ENCODE measurements around the gene RASSF5. TPM values are rescaled to one million over a fixed set of nuclear protein-coding genes. Genes with fewer than 3 reads are reported as not detected.
"Not testable (repeated sequence)": the region's sequence is repeated elsewhere in the genome, so short reads cannot be mapped to it uniquely, and the experiment has no call there.

The RASSF5 gene
- total and polyA plus RNA-seq, 4 donors, result 4.8 to 10.0 (median 5.5) TPM

DNA sequence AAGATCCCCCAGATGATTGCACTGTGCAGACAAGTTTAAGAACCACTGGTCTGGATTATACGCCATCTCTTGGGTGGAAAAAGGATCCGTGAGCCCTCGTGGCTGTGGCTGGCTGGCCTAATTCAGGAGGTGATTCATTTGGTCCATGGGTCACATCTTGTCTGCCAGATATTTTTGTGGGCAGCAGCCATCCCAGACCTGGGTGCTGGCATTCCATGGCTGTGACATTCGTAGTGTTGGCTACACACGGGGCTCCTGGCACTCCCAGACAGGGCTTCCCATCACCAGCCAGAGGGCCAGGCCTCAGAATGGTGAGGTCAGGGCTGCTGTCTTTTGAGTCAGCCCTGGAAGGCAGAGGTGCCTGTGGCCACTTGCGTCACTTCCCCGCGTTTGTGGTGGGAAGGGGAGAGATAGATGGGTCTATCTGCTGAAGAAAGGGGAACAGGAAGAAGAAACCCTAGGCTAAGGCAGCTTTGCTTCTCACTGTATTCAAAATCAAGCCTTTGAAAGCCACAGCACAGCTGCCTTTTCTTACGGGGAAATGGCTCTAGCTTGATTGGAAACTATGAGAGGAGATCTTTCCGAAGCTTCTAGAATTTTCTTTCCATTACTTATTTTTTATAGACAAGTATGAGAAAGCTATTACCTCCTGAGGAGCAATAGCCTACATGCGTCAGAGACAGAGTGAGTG, 72.6 kb downstream of the RASSF5 start:
- Histone ChIP-seq H3K9ac (ENCODE audit: low read depth in 1 of 2, low read length in 2 of 2) (peak overlapping the region in 1 of 2 donors; percentile 3), H3K4me3 (ENCODE audit: low read depth in 1 of 3, low read length in 3 of 3) (no peak overlapping the region)
- 64% methylated on average over 11 of the region's 11 CpGs for WGBS

DNA sequence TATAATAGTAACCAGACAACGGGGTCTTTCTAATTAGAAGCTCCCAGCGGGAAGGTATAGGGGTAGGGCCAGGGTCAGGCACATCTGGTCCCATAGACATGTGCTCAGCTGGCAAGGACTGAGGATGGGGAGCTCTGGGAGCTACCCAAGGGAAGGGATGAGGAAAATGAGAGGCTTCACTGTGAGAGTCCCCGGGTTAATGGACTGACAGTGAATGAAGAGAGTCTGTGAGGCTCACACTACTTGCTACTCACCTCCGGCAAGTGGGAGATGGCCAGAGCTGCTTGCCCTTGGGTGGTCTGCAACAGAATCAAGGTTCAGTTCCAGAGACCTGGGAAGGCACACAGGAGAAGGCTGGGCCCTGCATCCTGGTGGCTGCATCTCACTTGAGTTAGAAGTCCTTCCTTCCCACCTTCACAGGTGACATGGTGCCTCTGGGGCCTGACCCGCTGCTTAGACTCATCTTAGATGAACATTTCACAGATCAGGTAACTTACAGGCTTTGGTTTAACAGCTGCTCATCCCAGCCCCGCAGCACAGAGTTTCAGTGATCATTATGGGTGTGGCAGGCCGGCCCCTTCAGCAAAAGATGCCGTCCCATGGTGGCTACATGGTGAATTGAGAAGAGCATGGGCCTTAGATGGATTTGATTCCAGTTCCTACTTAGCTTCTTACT, 73.2 kb downstream of the RASSF5 start:
- DNase-seq (ENCODE audit: low spot score), result no peak

More for the DNA sequence above, 72.6 kb downstream of the RASSF5 start:
- no peak for DNase-seq (ENCODE audit: low spot score)
- TF ChIP-seq GABPA (IDR thresholded peaks at IDR 0.05 in 1 of 2, conservative IDR thresholded peaks at IDR 0.05 in 1 of 2) (no peak), RAD21 (IDR thresholded peaks at IDR 0.05) (peak in 1 of 2 donors; percentile 13), JUND (IDR thresholded peaks at IDR 0.05) (peak in 1 of 2 donors; percentile 53), RXRA (IDR thresholded peaks at IDR 0.05) (no peak)
- TF ChIP-seq, protein P1, sequence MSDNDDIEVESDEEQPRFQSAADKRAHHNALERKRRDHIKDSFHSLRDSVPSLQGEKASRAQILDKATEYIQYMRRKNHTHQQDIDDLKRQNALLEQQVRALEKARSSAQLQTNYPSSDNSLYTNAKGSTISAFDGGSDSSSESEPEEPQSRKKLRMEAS (IDR thresholded peaks at IDR 0.05), result peak; percentile 23
- Histone ChIP-seq H3K4me1 (ENCODE audit: control insufficient read depth in 4 of 4, insufficient read depth in 4 of 4, low read length in 3 of 4) (peaks cover 1 to 25% (median 8%) of the 10 kb centered on the region in 4 donors), H3K27ac (ENCODE audit: low read depth in 1 of 2, low read length in 2 of 2) (peak overlapping the region; percentile 63 to 75), H3K36me3 (ENCODE audit: control insufficient read depth in 4 of 4, insufficient read depth in 3 of 4, low read depth in 1 of 4, low read length in 3 of 4) (peaks cover 4 to 11% (median 7%) of the 10 kb centered on the region in 4 donors), H3K9me3 (ENCODE audit: control insufficient read depth in 4 of 4, low read length in 3 of 4) (no peaks in the 10 kb centered on the region), H3K27me3 (ENCODE audit: control insufficient read depth in 4 of 4, insufficient read depth in 4 of 4, low read length in 3 of 4) (no peaks in the 10 kb centered on the region)

DNA sequence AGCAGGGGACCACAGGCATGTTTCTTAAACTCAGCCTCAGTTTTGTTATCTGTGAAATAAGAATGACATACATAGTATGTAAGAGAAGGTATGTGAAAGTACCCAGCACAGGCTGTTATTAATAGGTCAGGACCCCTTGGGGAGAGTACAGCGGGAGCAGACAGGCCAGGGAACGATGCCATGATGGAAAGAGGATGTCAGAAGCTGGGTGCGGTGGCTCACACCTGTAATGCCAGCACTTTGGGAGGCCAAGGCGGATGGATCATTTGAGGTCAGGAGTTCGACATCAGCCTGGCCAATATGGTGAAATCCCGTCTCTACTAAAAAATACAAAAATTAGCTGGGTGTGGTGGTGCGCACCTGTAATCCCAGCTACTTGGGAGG, 73.8 kb downstream of the RASSF5 start:
- H3K27me3 ChIP-seq (ENCODE audit: control insufficient read depth in 4 of 4, insufficient read depth in 4 of 4, low read length in 3 of 4); DNase-seq (ENCODE audit: low spot score); H3K9ac ChIP-seq (ENCODE audit: low read depth in 1 of 2, low read length in 2 of 2); H3K4me3 ChIP-seq (ENCODE audit: low read depth in 1 of 3, low read length in 3 of 3); H3K9me3 ChIP-seq (ENCODE audit: control insufficient read depth in 4 of 4, low read length in 3 of 4): not testable (repeated sequence)
- Histone ChIP-seq H3K36me3 (ENCODE audit: control insufficient read depth in 4 of 4, insufficient read depth in 3 of 4, low read depth in 1 of 4, low read length in 3 of 4) (peaks cover 4 to 23% (median 12%) of the 10 kb centered on the region in 4 donors), H3K27ac (ENCODE audit: low read depth in 1 of 2, low read length in 2 of 2) (peak overlapping the region in 1 of 2 donors; percentile 75), H3K4me1 (ENCODE audit: control insufficient read depth in 4 of 4, insufficient read depth in 4 of 4, low read length in 3 of 4) (peaks cover 1 to 17% (median 6%) of the 10 kb centered on the region in 4 donors)
- 95% methylated on average over 7 of the region's 7 CpGs for WGBS

More for the DNA sequence above, 73.2 kb downstream of the RASSF5 start:
- no peak for TF ChIP-seq FOXA2 (IDR thresholded peaks at IDR 0.05)
- H3K27me3 ChIP-seq (ENCODE audit: control insufficient read depth in 4 of 4, insufficient read depth in 4 of 4, low read length in 3 of 4), result no peaks in the 10 kb centered on the region
- H3K4me1 ChIP-seq (ENCODE audit: control insufficient read depth in 4 of 4, insufficient read depth in 4 of 4, low read length in 3 of 4), result peaks cover 1 to 22% (median 8%) of the 10 kb centered on the region in 4 donors
- peaks cover 4 to 18% (median 10%) of the 10 kb centered on the region in 4 donors for H3K36me3 ChIP-seq (ENCODE audit: control insufficient read depth in 4 of 4, insufficient read depth in 3 of 4, low read depth in 1 of 4, low read length in 3 of 4)
- peak overlapping the region; percentile 63 to 75 for H3K27ac ChIP-seq (ENCODE audit: low read depth in 1 of 2, low read length in 2 of 2)
- 91% methylated on average over 8 of the region's 8 CpGs for WGBS
- no peak overlapping the region for H3K4me3 ChIP-seq (ENCODE audit: low read depth in 1 of 3, low read length in 3 of 3)
- no peaks in the 10 kb centered on the region for H3K9me3 ChIP-seq (ENCODE audit: control insufficient read depth in 4 of 4, low read length in 3 of 4)
- H3K9ac ChIP-seq (ENCODE audit: low read depth in 1 of 2, low read length in 2 of 2), result peak overlapping the region in 1 of 2 donors; percentile 3

GRCh38 chr1:206581571-206581981, 74.2 kb downstream of the RASSF5 start:
- DNase-seq (ENCODE audit: low spot score), result no peak
- H3K4me1 ChIP-seq (ENCODE audit: control insufficient read depth in 4 of 4, insufficient read depth in 4 of 4, low read length in 3 of 4), result peaks cover 1 to 12% (median 4%) of the 10 kb centered on the region in 4 donors
- peak overlapping the region in 1 of 2 donors; percentile 75 for H3K27ac ChIP-seq (ENCODE audit: low read depth in 1 of 2, low read length in 2 of 2)
- H3K4me3 ChIP-seq (ENCODE audit: low read depth in 1 of 3, low read length in 3 of 3), result no peak overlapping the region
- H3K9ac ChIP-seq (ENCODE audit: low read depth in 1 of 2, low read length in 2 of 2), result no peak overlapping the region
- no peaks in the 10 kb centered on the region for H3K27me3 ChIP-seq (ENCODE audit: control insufficient read depth in 4 of 4, insufficient read depth in 4 of 4, low read length in 3 of 4)
- 66% methylated on average over 10 of the region's 10 CpGs for WGBS
- peaks cover 4 to 28% (median 15%) of the 10 kb centered on the region in 4 donors for H3K36me3 ChIP-seq (ENCODE audit: control insufficient read depth in 4 of 4, insufficient read depth in 3 of 4, low read depth in 1 of 4, low read length in 3 of 4)
- TF ChIP-seq NR2F2 (IDR thresholded peaks at IDR 0.05) (no peak), GABPA (IDR thresholded peaks at IDR 0.05 in 1 of 2, conservative IDR thresholded peaks at IDR 0.05 in 1 of 2) (no peak), FOXA2 (IDR thresholded peaks at IDR 0.05) (no peak), TAF1 (conservative IDR thresholded peaks at IDR 0.05) (no peak), RXRA (IDR thresholded peaks at IDR 0.05) (no peak), RAD21 (IDR thresholded peaks at IDR 0.05) (no peak), FOXA1 (IDR thresholded peaks at IDR 0.05) (no peak), HNF4G (IDR thresholded peaks at IDR 0.05) (no peak), YY1 (IDR thresholded peaks at IDR 0.05) (no peak), ATF3 (IDR thresholded peaks at IDR 0.05) (no peak)
- TF ChIP-seq, protein P1 (IDR thresholded peaks at IDR 0.05), result no peak
- H3K9me3 ChIP-seq (ENCODE audit: control insufficient read depth in 4 of 4, low read length in 3 of 4), result no peaks in the 10 kb centered on the region
